A549 (cell line): Measurements from ENCODE around the gene FREM1.

Source experiments
- BHLHE40 ChIP-seq: IDR thresholded peaks from 2 replicates; pipeline ENCODE4 v1.6.1; 2012; ENCODE audit warnings: low read depth, low read length, inconsistent platforms
- CHD4 ChIP-seq: fragments of 200-600 bp; sonication (generic); IDR thresholded peaks from 2 replicates; pipeline ENCODE4 v1.6.1; 2016; ENCODE audit warnings: antibody characterized with exemption, mild to moderate bottlenecking, borderline replicate concordance
- FOSB ChIP-seq: fragments of 250-450 bp; sonication (Bioruptor Pico); IDR thresholded peaks from 2 replicates; pipeline ENCODE4 v1.5.0; 2020; ENCODE audit warnings: mild to moderate bottlenecking, moderate library complexity
- MYC ChIP-seq: IDR thresholded peaks from 2 replicates; pipeline ENCODE4 v1.6.1; 2012; ENCODE audit warnings: mild to moderate bottlenecking, inconsistent platforms, low read length, improper control_type of control experiment, borderline replicate concordance
- NFE2L2 ChIP-seq: fragments of 150-350 bp; conservative IDR thresholded peaks from 2 replicates; pipeline ENCODE4 v1.6.1; 2014; ENCODE audit warnings: low read length
- POLR2A ChIP-seq: IDR thresholded peaks from 2 replicates; pipeline ENCODE4 v1.6.1; 2012; ENCODE audit warnings: mild to moderate bottlenecking, low read length
- ZC3H11A ChIP-seq: fragments of 450-650 bp; IDR thresholded peaks from 2 replicates; pipeline ENCODE4 v1.6.1; 2014; ENCODE audit warnings: antibody characterized with exemption, mild to moderate bottlenecking
- TF ChIP-seq, protein P1 (sequence below): fragments of >200 bp; sonication (Bioruptor Twin); formaldehyde crosslinking; IDR thresholded peaks from 3 replicates; pipeline ENCODE4 v1.5.1; 2016
- TF ChIP-seq, protein P2 (sequence below): fragments of 250-450 bp; sonication (Bioruptor Pico); IDR thresholded peaks from 2 replicates; pipeline ENCODE4 v1.5.0; 2020; ENCODE audit warnings: low read depth, mild to moderate bottlenecking, moderate library complexity
- TF ChIP-seq, protein P3 (sequence below): fragments of 200-600 bp; sonication (generic); IDR thresholded peaks from 2 replicates; pipeline ENCODE4 v1.6.1; 2016; ENCODE audit warnings: antibody characterized with exemption, mild to moderate bottlenecking, moderate library complexity

DNA sequence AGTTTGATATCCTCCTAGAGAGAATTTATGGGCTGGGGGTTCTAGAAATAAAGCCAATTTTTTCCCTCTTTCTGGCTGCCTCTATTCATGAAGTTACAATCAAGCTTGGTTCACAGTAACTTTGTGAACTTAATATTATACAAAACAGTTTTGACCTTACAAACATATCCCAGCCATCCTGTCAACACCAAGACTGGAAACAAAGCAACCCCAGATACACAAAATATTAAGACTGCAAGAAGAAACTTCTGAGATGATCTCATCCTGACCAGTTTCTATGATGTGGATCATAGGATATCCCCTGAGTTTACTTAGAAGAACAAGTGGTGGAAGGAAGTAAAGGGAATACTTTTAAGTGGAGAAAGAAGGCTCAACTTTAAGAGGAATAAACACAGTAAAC, 159.4 kb downstream of the FREM1 start:
- TF ChIP-seq MYC (no peak), BHLHE40 (no peak), FOSB (CRISPR knock-in tag) (no peak), POLR2A (no peak), ZC3H11A (no peak), CHD4 (no peak), NFE2L2 (no peak)
- TF ChIP-seq, protein P1, sequence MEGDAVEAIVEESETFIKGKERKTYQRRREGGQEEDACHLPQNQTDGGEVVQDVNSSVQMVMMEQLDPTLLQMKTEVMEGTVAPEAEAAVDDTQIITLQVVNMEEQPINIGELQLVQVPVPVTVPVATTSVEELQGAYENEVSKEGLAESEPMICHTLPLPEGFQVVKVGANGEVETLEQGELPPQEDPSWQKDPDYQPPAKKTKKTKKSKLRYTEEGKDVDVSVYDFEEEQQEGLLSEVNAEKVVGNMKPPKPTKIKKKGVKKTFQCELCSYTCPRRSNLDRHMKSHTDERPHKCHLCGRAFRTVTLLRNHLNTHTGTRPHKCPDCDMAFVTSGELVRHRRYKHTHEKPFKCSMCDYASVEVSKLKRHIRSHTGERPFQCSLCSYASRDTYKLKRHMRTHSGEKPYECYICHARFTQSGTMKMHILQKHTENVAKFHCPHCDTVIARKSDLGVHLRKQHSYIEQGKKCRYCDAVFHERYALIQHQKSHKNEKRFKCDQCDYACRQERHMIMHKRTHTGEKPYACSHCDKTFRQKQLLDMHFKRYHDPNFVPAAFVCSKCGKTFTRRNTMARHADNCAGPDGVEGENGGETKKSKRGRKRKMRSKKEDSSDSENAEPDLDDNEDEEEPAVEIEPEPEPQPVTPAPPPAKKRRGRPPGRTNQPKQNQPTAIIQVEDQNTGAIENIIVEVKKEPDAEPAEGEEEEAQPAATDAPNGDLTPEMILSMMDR, result no peak
- TF ChIP-seq, protein P2, sequence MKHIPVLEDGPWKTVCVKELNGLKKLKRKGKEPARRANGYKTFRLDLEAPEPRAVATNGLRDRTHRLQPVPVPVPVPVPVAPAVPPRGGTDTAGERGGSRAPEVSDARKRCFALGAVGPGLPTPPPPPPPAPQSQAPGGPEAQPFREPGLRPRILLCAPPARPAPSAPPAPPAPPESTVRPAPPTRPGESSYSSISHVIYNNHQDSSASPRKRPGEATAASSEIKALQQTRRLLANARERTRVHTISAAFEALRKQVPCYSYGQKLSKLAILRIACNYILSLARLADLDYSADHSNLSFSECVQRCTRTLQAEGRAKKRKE, result no peak
- TF ChIP-seq, protein P3, sequence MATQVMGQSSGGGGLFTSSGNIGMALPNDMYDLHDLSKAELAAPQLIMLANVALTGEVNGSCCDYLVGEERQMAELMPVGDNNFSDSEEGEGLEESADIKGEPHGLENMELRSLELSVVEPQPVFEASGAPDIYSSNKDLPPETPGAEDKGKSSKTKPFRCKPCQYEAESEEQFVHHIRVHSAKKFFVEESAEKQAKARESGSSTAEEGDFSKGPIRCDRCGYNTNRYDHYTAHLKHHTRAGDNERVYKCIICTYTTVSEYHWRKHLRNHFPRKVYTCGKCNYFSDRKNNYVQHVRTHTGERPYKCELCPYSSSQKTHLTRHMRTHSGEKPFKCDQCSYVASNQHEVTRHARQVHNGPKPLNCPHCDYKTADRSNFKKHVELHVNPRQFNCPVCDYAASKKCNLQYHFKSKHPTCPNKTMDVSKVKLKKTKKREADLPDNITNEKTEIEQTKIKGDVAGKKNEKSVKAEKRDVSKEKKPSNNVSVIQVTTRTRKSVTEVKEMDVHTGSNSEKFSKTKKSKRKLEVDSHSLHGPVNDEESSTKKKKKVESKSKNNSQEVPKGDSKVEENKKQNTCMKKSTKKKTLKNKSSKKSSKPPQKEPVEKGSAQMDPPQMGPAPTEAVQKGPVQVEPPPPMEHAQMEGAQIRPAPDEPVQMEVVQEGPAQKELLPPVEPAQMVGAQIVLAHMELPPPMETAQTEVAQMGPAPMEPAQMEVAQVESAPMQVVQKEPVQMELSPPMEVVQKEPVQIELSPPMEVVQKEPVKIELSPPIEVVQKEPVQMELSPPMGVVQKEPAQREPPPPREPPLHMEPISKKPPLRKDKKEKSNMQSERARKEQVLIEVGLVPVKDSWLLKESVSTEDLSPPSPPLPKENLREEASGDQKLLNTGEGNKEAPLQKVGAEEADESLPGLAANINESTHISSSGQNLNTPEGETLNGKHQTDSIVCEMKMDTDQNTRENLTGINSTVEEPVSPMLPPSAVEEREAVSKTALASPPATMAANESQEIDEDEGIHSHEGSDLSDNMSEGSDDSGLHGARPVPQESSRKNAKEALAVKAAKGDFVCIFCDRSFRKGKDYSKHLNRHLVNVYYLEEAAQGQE, result no peak
